SJSA1 (cell line): ENCODE results near the gene SEPTIN12. TPM values are rescaled to one million over a fixed set of nuclear protein-coding genes. Genes with fewer than 3 reads are reported as not detected.

Source experiments
- DNase-seq, 2 experiments: peaks; one replicate each; pipeline ENCODE4 v3.0.0-alpha.2; 2015 to 2020; ENCODE audit warnings: low spot score in 2 of 2, low read depth in 1 of 2
- H3K27ac ChIP-seq: fragments of 250-450 bp; sonication (Bioruptor Pico); 2 replicates; pipeline ENCODE4 v1.5.1; 2020; ENCODE audit warnings: mild to moderate bottlenecking, moderate library complexity
- H3K27me3 ChIP-seq: fragments of 250-450 bp; sonication (Bioruptor Pico); replicated peaks from 2 replicates; pipeline ENCODE4 v1.5.1; 2020; ENCODE audit warnings: mild to moderate bottlenecking, moderate library complexity
- H3K36me3 ChIP-seq: fragments of 250-450 bp; sonication (Bioruptor Pico); 2 replicates; pipeline ENCODE4 v1.5.1; 2020; ENCODE audit warnings: mild to moderate bottlenecking
- H3K4me1 ChIP-seq: fragments of 250-450 bp; sonication (Bioruptor Pico); replicated peaks from 2 replicates; pipeline ENCODE4 v1.6.1; 2021; ENCODE audit warnings: mild to moderate bottlenecking
- H3K4me3 ChIP-seq: fragments of 250-450 bp; sonication (Bioruptor Pico); 2 replicates; pipeline ENCODE4 v1.5.1; 2020; ENCODE audit warnings: mild to moderate bottlenecking
- H3K9me3 ChIP-seq: fragments of 250-450 bp; sonication (Bioruptor Pico); replicated peaks from 2 replicates; pipeline ENCODE4 v1.5.1; 2020; ENCODE audit warnings: mild to moderate bottlenecking
- total RNA-seq: library from RNA; depleted of rRNA; stranded (reverse); fragments of >200 nt; shearing (Covaris generic); gene quantifications from 2 replicates; pipeline ENCODE4 v1.2.3, GENCODE V29; 2014

Gene SEPTIN12
- total RNA-seq, 1 experiment from 2014 or later = not detected

GRCh38 chr16:4799171-4799855, 11.2 kb upstream of the SEPTIN12 start:
- H3K36me3 ChIP-seq = peaks cover 14% of the 10 kb centered on the region
- DNase-seq = no peak
- H3K27ac ChIP-seq = no peak overlapping the region

GRCh38 chr16:4798456-4798855, 10.3 kb upstream of the SEPTIN12 start:
- no peaks in the 10 kb centered on the region for H3K9me3 ChIP-seq
- H3K4me3 ChIP-seq = no peak overlapping the region
- H3K4me1 ChIP-seq = peaks cover 9% of the 10 kb centered on the region
- H3K27me3 ChIP-seq = no peaks in the 10 kb centered on the region
- DNase-seq = no peak
- peaks cover 7% of the 10 kb centered on the region for H3K36me3 ChIP-seq
- H3K27ac ChIP-seq = no peak overlapping the region

More at GRCh38 chr16:4799171-4799855, 11.2 kb upstream of the SEPTIN12 start:
- Histone ChIP-seq H3K9me3 (no peaks in the 10 kb centered on the region), H3K4me3 (no peak overlapping the region), H3K27me3 (no peaks in the 10 kb centered on the region), H3K4me1 (peaks cover 9% of the 10 kb centered on the region)

GRCh38 chr16:4797805-4798252, 9.7 kb upstream of the SEPTIN12 start:
- DNase-seq = no peak
- no peaks in the 10 kb centered on the region for H3K27me3 ChIP-seq
- no peak overlapping the region for H3K27ac ChIP-seq
- peaks cover 7% of the 10 kb centered on the region for H3K36me3 ChIP-seq
- H3K4me1 ChIP-seq = peaks cover 9% of the 10 kb centered on the region
- H3K9me3 ChIP-seq = no peaks in the 10 kb centered on the region
- H3K4me3 ChIP-seq = no peak overlapping the region

- no peak overlapping the region for H3K4me3 ChIP-seq
- no peak for DNase-seq
- no peaks in the 10 kb centered on the region for H3K9me3 ChIP-seq
- peaks cover 3% of the 10 kb centered on the region; the same call in 1 of the 2 replicates for H3K36me3 ChIP-seq
- H3K4me1 ChIP-seq = peaks cover 9% of the 10 kb centered on the region
- no peaks in the 10 kb centered on the region for H3K27me3 ChIP-seq
- H3K27ac ChIP-seq = no peak overlapping the region
These were observed 9.0 kb upstream of the SEPTIN12 start for GRCh38 chr16:4796982-4797804.

- Histone ChIP-seq H3K9me3 (no peaks in the 10 kb centered on the region), H3K36me3 (peaks cover 3% of the 10 kb centered on the region; the same call in 1 of the 2 replicates), H3K4me3 (no peak overlapping the region), H3K27me3 (no peaks in the 10 kb centered on the region), H3K4me1 (no peaks in the 10 kb centered on the region; the same call in 1 of the 2 replicates), H3K27ac (no peak overlapping the region)
- no peak for DNase-seq
These were observed 7.9 kb upstream of the SEPTIN12 start for GRCh38 chr16:4795828-4796572.

GRCh38 chr16:4795181-4795827, 7.2 kb upstream of the SEPTIN12 start, which contains the start of gene SMIM22:
SMIM22 (plus strand) TSS chr16:4795369; CDS start chr16:4795735, 366 bp downstream.
- Histone ChIP-seq H3K27me3 (no peaks in the 10 kb centered on the region), H3K4me1 (no peaks in the 10 kb centered on the region), H3K9me3 (no peaks in the 10 kb centered on the region), H3K36me3 (peaks cover 3% of the 10 kb centered on the region; the same call in 1 of the 2 replicates), H3K27ac (no peak within 1 kb of the TSS), H3K4me3 (no peak within 1 kb of the TSS)
- DNase-seq = no peak

- no peak overlapping the region for H3K4me3 ChIP-seq
- no peaks in the 10 kb centered on the region for H3K9me3 ChIP-seq
- H3K4me1 ChIP-seq = no peaks in the 10 kb centered on the region
- H3K27me3 ChIP-seq = no peaks in the 10 kb centered on the region
- no peak overlapping the region for H3K27ac ChIP-seq
- no peak for DNase-seq
- no peaks in the 10 kb centered on the region for H3K36me3 ChIP-seq
These were observed 4.9 kb upstream of the SEPTIN12 start for GRCh38 chr16:4792951-4793513.

GRCh38 chr16:4790871-4791270, 2.7 kb upstream of the SEPTIN12 start:
- Histone ChIP-seq H3K27me3 (no peaks in the 10 kb centered on the region), H3K27ac (no peak overlapping the region), H3K36me3 (no peaks in the 10 kb centered on the region), H3K4me1 (no peaks in the 10 kb centered on the region), H3K4me3 (no peak overlapping the region), H3K9me3 (no peaks in the 10 kb centered on the region)
- DNase-seq = no peak

GRCh38 chr16:4790261-4790660, 2.1 kb upstream of the SEPTIN12 start:
- no peaks in the 10 kb centered on the region for H3K27me3 ChIP-seq

GRCh38 chr16:4788910-4789309, 765 bp upstream of the SEPTIN12 start:
- Histone ChIP-seq H3K27ac (no peak overlapping the region), H3K27me3 (no peaks in the 10 kb centered on the region), H3K36me3 (no peaks in the 10 kb centered on the region), H3K4me1 (no peaks in the 10 kb centered on the region), H3K9me3 (no peaks in the 10 kb centered on the region), H3K4me3 (no peak overlapping the region)
- DNase-seq = no peak

More at GRCh38 chr16:4790261-4790660, 2.1 kb upstream of the SEPTIN12 start:
- Histone ChIP-seq H3K4me1 (no peaks in the 10 kb centered on the region), H3K27ac (no peak overlapping the region), H3K36me3 (no peaks in the 10 kb centered on the region), H3K4me3 (no peak overlapping the region), H3K9me3 (no peaks in the 10 kb centered on the region)
- DNase-seq = no peak

GRCh38 chr16:4788489-4788889, 344 bp upstream of the SEPTIN12 start:
- H3K4me1 ChIP-seq = no peaks in the 10 kb centered on the region
- H3K4me3 ChIP-seq = no peak overlapping the region
- no peak for DNase-seq
- H3K27ac ChIP-seq = no peak overlapping the region
- H3K36me3 ChIP-seq = no peaks in the 10 kb centered on the region
- no peaks in the 10 kb centered on the region for H3K9me3 ChIP-seq
- H3K27me3 ChIP-seq = no peaks in the 10 kb centered on the region

- Histone ChIP-seq H3K9me3 (no peaks in the 10 kb centered on the region), H3K36me3 (no peaks in the 10 kb centered on the region)
- no peak for DNase-seq
These were observed 1.1 kb downstream of the SEPTIN12 start for GRCh38 chr16:4787068-4787467.

More at GRCh38 chr16:4787068-4787467, 1.1 kb downstream of the SEPTIN12 start:
- Histone ChIP-seq H3K4me1 (no peaks in the 10 kb centered on the region), H3K4me3 (no peak overlapping the region), H3K27me3 (no peaks in the 10 kb centered on the region), H3K27ac (no peak overlapping the region)
